Duodenal mucosa (tissue), 2 donors: ENCODE measurements around the gene RRAGD.
A peak's percentile ranks its signal among the peaks of the same experiment; 100 is the strongest.

Experiments
- H3K27ac ChIP-seq: one replicate; pipeline ENCODE4 v1.7.0; 2013; ENCODE audit warnings: low read depth, low read length
- H3K27me3 ChIP-seq, 2 donors: one replicate each; pipeline ENCODE4 v1.7.0; 2013; ENCODE audit warnings: low read length in 2 of 2, control low read depth in 1 of 2; ENCODE audit not compliant: insufficient read depth in 2 of 2, control insufficient read depth in 1 of 2
- H3K36me3 ChIP-seq, 2 donors: one replicate each; pipeline ENCODE4 v1.7.0; 2013; ENCODE audit warnings: low read length in 2 of 2, control low read depth in 1 of 2; ENCODE audit not compliant: insufficient read depth in 2 of 2, control insufficient read depth in 1 of 2
- H3K4me1 ChIP-seq, 2 donors: one replicate each; pipeline ENCODE4 v1.7.0; 2013; ENCODE audit warnings: low read length in 2 of 2, control low read depth in 1 of 2; ENCODE audit not compliant: insufficient read depth in 2 of 2, control insufficient read depth in 1 of 2
- H3K4me3 ChIP-seq, 2 donors: one replicate each; pipeline ENCODE4 v1.7.0; 2013; ENCODE audit warnings: low read length in 2 of 2, low read depth in 1 of 2
- H3K9ac ChIP-seq, 2 donors: one replicate each; pipeline ENCODE4 v1.7.0; 2013; ENCODE audit warnings: low read length in 2 of 2, low read depth in 1 of 2
- H3K9me3 ChIP-seq, 2 donors: one replicate each; pipeline ENCODE4 v1.7.0; 2013; ENCODE audit warnings: low read length in 2 of 2, control low read depth in 1 of 2; ENCODE audit not compliant: control insufficient read depth in 1 of 2

RRAGD gene

GRCh38 chr6:89359561-89359960 is 52.5 kb downstream of the RRAGD start:
- Histone ChIP-seq H3K9me3 (no peaks in the 10 kb centered on the region), H3K27ac (no peak overlapping the region), H3K27me3 (no peaks in the 10 kb centered on the region), H3K4me1 (no peaks in the 10 kb centered on the region), H3K4me3 (no peak overlapping the region), H3K36me3 (no peaks in the 10 kb centered on the region), H3K9ac (no peak overlapping the region)

GRCh38 chr6:89357390-89357789 is 54.7 kb downstream of the RRAGD start:
- no peaks in the 10 kb centered on the region for H3K9me3 ChIP-seq
- H3K9ac ChIP-seq: peak overlapping the region in 1 of 2 donors; percentile 34
- no peak overlapping the region for H3K27ac ChIP-seq
- H3K36me3 ChIP-seq: no peaks in the 10 kb centered on the region
- H3K4me1 ChIP-seq: peaks cover 5 to 7% of the 10 kb centered on the region in 2 donors
- peak overlapping the region; percentile 20 to 52 for H3K4me3 ChIP-seq
- H3K27me3 ChIP-seq: no peaks in the 10 kb centered on the region

GRCh38 chr6:89356642-89357170 is 55.4 kb downstream of the RRAGD start:
- no peak overlapping the region for H3K4me3 ChIP-seq
- no peaks in the 10 kb centered on the region for H3K36me3 ChIP-seq
- no peaks in the 10 kb centered on the region for H3K9me3 ChIP-seq
- H3K27me3 ChIP-seq: no peaks in the 10 kb centered on the region
- no peak overlapping the region for H3K27ac ChIP-seq
- no peak overlapping the region for H3K9ac ChIP-seq
- H3K4me1 ChIP-seq: peaks cover 5 to 7% of the 10 kb centered on the region in 2 donors

DNA sequence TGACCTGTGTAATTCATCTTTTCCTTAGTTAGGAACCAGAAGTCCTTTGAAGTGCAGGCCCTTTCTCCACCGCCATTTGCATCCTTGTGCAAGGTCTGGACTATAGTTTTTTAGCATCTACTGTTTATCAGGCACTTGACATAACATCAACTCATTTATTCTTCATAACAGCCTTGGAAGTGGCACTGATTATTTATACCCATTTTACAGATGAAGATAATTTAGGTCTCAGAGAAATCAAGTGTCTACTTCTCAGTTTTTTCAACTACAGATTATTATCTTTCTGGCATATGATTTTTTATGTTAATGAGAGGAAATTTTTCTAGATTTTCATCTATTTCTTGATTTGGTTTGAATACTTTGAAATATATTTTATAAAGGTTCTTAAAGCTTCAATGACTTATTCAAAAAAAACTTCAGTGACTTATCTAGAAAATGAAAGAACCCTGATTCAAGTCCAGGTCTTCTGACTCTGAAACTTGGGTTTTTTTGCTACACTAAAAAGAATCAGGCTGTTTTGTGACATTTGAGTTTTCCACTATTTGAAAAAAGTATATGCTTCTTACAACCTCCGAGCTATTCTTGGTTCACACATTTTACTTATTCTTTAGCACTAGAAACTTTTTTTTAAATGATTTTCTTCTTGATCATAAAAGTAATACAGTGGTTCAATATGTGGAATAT is 56.4 kb downstream of the RRAGD start:
- Histone ChIP-seq H3K9ac (no peak overlapping the region), H3K27ac (no peak overlapping the region), H3K27me3 (no peaks in the 10 kb centered on the region), H3K9me3 (no peaks in the 10 kb centered on the region), H3K4me1 (peaks cover 5 to 14% of the 10 kb centered on the region in 2 donors), H3K36me3 (no peaks in the 10 kb centered on the region), H3K4me3 (no peak overlapping the region)

- Histone ChIP-seq H3K27ac (no peak overlapping the region), H3K27me3 (no peaks in the 10 kb centered on the region), H3K4me3 (peak overlapping the region in 1 of 2 donors; percentile 99), H3K36me3 (no peaks in the 10 kb centered on the region), H3K9me3 (no peaks in the 10 kb centered on the region), H3K9ac (peak overlapping the region in 1 of 2 donors; percentile 100), H3K4me1 (peaks cover 20 to 29% of the 10 kb centered on the region in 2 donors)
Observed at GRCh38 chr6:89353702-89354392, 58.2 kb downstream of the RRAGD start.

- Histone ChIP-seq H3K4me3 (peak overlapping the region; percentile 82 to 99), H3K4me1 (peaks cover 27 to 36% of the 10 kb centered on the region in 2 donors), H3K9ac (peak overlapping the region; percentile 97 to 100), H3K27me3 (no peaks in the 10 kb centered on the region), H3K27ac (peak overlapping the region; percentile 96), H3K9me3 (no peaks in the 10 kb centered on the region), H3K36me3 (no peaks in the 10 kb centered on the region)
Observed at GRCh38 chr6:89353118-89353556, 58.9 kb downstream of the RRAGD start.

- H3K27ac ChIP-seq: peak within 1 kb of the TSS; percentile 96
- peak within 1 kb of the TSS; percentile 82 to 99 for H3K4me3 ChIP-seq
- peak within 1 kb of the TSS; percentile 97 to 100 for H3K9ac ChIP-seq
- H3K27me3 ChIP-seq: no peaks in the 10 kb centered on the region
- no peaks in the 10 kb centered on the region for H3K36me3 ChIP-seq
- no peaks in the 10 kb centered on the region for H3K9me3 ChIP-seq
- peaks cover 34 to 42% of the 10 kb centered on the region in 2 donors for H3K4me1 ChIP-seq
Observed at GRCh38 chr6:89352278-89353117, 59.6 kb downstream of the RRAGD start, which contains the start of gene UBE2J1. Gene UBE2J1, minus strand, starts transcription at chr6:89352722. Its CDS starts 153 bp downstream, at chr6:89352569.

DNA sequence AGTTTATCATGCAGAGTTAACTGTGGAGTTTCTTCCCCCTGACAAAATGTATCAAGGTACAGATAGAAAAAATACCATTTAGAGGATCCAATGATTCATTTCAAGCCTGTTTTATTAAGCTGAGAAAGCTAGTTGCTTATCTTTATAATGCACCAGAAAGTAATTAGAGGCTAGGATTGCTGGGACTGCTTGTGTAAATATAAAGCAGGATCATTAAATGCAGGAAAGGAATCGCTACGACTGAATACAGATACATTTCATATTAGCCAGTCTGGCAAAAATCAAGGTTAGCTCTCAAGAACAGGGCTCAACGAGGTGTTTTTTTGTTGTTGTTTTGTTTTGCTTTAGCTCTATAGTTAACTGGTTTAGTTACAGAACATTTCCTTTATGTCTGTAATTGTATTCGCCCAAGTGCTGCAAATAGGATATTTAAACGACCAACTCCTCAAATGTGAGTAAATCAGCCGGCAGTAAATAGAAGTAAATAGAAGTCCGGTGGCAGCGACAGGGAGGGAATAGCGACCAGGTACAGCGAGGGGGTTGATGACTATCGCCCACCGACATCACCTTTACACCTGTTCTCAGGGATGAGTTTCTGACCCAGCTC is 60.3 kb downstream of the RRAGD start:
- H3K4me3 ChIP-seq: peak overlapping the region; percentile 82 to 99
- peak overlapping the region; percentile 96 for H3K27ac ChIP-seq
- H3K36me3 ChIP-seq: no peaks in the 10 kb centered on the region
- H3K4me1 ChIP-seq: peaks cover 39 to 42% of the 10 kb centered on the region in 2 donors
- peak overlapping the region; percentile 97 to 100 for H3K9ac ChIP-seq
- H3K9me3 ChIP-seq: no peaks in the 10 kb centered on the region
- H3K27me3 ChIP-seq: no peaks in the 10 kb centered on the region

GRCh38 chr6:89350281-89350966 is 61.6 kb downstream of the RRAGD start:
- H3K27me3 ChIP-seq: no peaks in the 10 kb centered on the region
- H3K9ac ChIP-seq: peak overlapping the region; percentile 21 to 100
- H3K27ac ChIP-seq: peak overlapping the region; percentile 41
- no peaks in the 10 kb centered on the region for H3K36me3 ChIP-seq
- no peaks in the 10 kb centered on the region for H3K9me3 ChIP-seq
- peak overlapping the region; percentile 47 to 99 for H3K4me3 ChIP-seq
- peaks cover 39 to 42% of the 10 kb centered on the region in 2 donors for H3K4me1 ChIP-seq
